SK-N-SH (cell line): ENCODE results near the gene ITM2C. TPM values are rescaled to one million over a fixed set of nuclear protein-coding genes. Genes with fewer than 3 reads are reported as not detected.

Source experiments
- CTCF ChIA-PET: fragments of 300-600, 350-600 bp; formaldehyde crosslinking; extraction: SDS; loops from one replicate; lab custom pipeline; 2021; lab: Yijun Ruan, JAX
- POLR2A ChIA-PET: fragments of 350-600 bp; sonication (Branson Sonifier 250); formaldehyde crosslinking; extraction: SDS; loops from one replicate; lab custom pipeline; 2020; ENCODE audit warnings: antibody characterized with exemption, inconsistent platforms; lab: Yijun Ruan, JAX
- DNase-seq: peaks from one replicate; pipeline ENCODE4 v3.0.0; 2012
- H2AFZ ChIP-seq: fragments of 200-600 bp; sonication (generic); 2 replicates; pipeline ENCODE4 v1.8.1; 2016; ENCODE audit warnings: antibody characterized with exemption, mild to moderate bottlenecking, low read depth
- H3F3A ChIP-seq: fragments of 200-600 bp; sonication (generic); replicated peaks from 2 replicates; pipeline ENCODE3; 2016; ENCODE audit warnings: antibody characterized with exemption, mild to moderate bottlenecking; ENCODE audit not compliant: insufficient read depth
- H3K27ac ChIP-seq, 2 experiments: fragments of 200-500 bp in 1 of 2; fragments of 200-600 bp in 1 of 2; sonication (Bioruptor generic) in 1 of 2; sonication (generic), shearing (Covaris generic) in 1 of 2; 2 replicates each; pipeline versions ENCODE4 v1.5.1 to v1.6.1; 2014 to 2016; ENCODE audit warnings: low read depth in 2 of 2, inconsistent platforms in 1 of 2, low read length in 1 of 2, mild to moderate bottlenecking in 1 of 2, mixed read lengths in 1 of 2
- H3K27me3 ChIP-seq: fragments of 200-600 bp; sonication (generic), shearing (Covaris generic); 2 replicates; pipeline ENCODE4 v1.6.1; 2016; ENCODE audit warnings: mixed run types; ENCODE audit not compliant: insufficient read depth
- H3K36me3 ChIP-seq, 2 experiments: fragments of 200-500 bp in 1 of 2; fragments of 200-600 bp in 1 of 2; sonication (Bioruptor generic) in 1 of 2; sonication (generic) in 1 of 2; replicated peaks in 1 of 2; 2 replicates each; pipeline versions ENCODE3 to v1.5.1; 2014 to 2016; ENCODE audit warnings: low read length in 1 of 2, mild to moderate bottlenecking in 1 of 2; ENCODE audit not compliant: insufficient read depth in 2 of 2, control insufficient read depth in 1 of 2
- H3K4me1 ChIP-seq, 2 experiments: fragments of 200-500 bp in 1 of 2; fragments of 200-600 bp in 1 of 2; sonication (Bioruptor generic) in 1 of 2; sonication (generic), shearing (Covaris generic) in 1 of 2; 2 replicates each; pipeline versions ENCODE4 v1.5.1 to v1.6.1; 2014 to 2016; ENCODE audit warnings: low read depth in 1 of 2, low read length in 1 of 2, mixed run types in 1 of 2; ENCODE audit not compliant: insufficient read depth in 2 of 2, control insufficient read depth in 1 of 2
- H3K4me2 ChIP-seq: fragments of 200-600 bp; sonication (generic), shearing (Covaris generic); 2 replicates; pipeline ENCODE4 v1.6.1; 2017; ENCODE audit warnings: mixed run types
- H3K4me3 ChIP-seq, 2 experiments: fragments of 200-500 bp in 1 of 2; fragments of 200-600 bp in 1 of 2; sonication (Bioruptor generic) in 1 of 2; sonication (generic), shearing (Covaris generic) in 1 of 2; 2 replicates each; pipeline versions ENCODE4 v1.5.1 to v1.8.1; 2014 to 2016; ENCODE audit warnings: low read depth in 2 of 2, inconsistent platforms in 1 of 2, low read length in 1 of 2, mild to moderate bottlenecking in 1 of 2, mixed read lengths in 1 of 2, moderate library complexity in 1 of 2
- H3K79me2 ChIP-seq: fragments of 200-600 bp; sonication (generic); 2 replicates; pipeline ENCODE4 v1.8.1; 2017; ENCODE audit warnings: mild to moderate bottlenecking; ENCODE audit not compliant: insufficient read depth
- H3K9ac ChIP-seq: fragments of 200-600 bp; sonication (generic); 2 replicates; pipeline ENCODE4 v1.6.1; 2017; ENCODE audit warnings: mixed run types
- H3K9me2 ChIP-seq: fragments of 200-600 bp; sonication (generic); 2 replicates; pipeline ENCODE4 v1.6.1; 2017; ENCODE audit warnings: mixed run types
- H3K9me3 ChIP-seq: fragments of 200-600 bp; sonication (generic); 2 replicates; pipeline ENCODE4 v1.6.1; 2017; ENCODE audit warnings: mixed run types, mild to moderate bottlenecking, moderate library complexity
- H4K20me1 ChIP-seq: fragments of 200-600 bp; sonication (generic); 2 replicates; pipeline ENCODE4 v1.6.1; 2017; ENCODE audit warnings: mild to moderate bottlenecking, mixed run types; ENCODE audit not compliant: insufficient read depth
- CHD2 ChIP-seq: fragments of 150-350 bp; IDR thresholded peaks from 2 replicates; pipeline ENCODE4 v1.6.1; 2018; ENCODE audit warnings: low read length; ENCODE audit not compliant: partially characterized antibody
- CTCF ChIP-seq: fragments of 200-600 bp; sonication (generic); IDR thresholded peaks from 2 replicates; pipeline ENCODE4 v1.6.1; 2017; ENCODE audit warnings: antibody characterized with exemption, mild to moderate bottlenecking, moderate library complexity
- ELF1 ChIP-seq: IDR thresholded peaks from 2 replicates; pipeline ENCODE4 v1.4.0; 2012
- EP300 ChIP-seq, 2 experiments: IDR thresholded peaks; 2 replicates each; pipeline versions ENCODE4 v1.4.0 to v1.6.1; 2012; ENCODE audit warnings: borderline replicate concordance in 1 of 2, low read depth in 1 of 2, low read length in 1 of 2
- FOXJ3 ChIP-seq: sonication (generic); formaldehyde crosslinking; IDR thresholded peaks from 2 replicates; pipeline ENCODE4 v1.5.1; 2020; ENCODE audit warnings: mild to moderate bottlenecking, missing genetic modification reagents
- FOXM1 ChIP-seq: IDR thresholded peaks from 2 replicates; pipeline ENCODE4 v1.4.0; 2012; ENCODE audit warnings: low read depth, mild to moderate bottlenecking
- JUND ChIP-seq: IDR thresholded peaks from 2 replicates; pipeline ENCODE4 v1.4.0; 2012
- MAX ChIP-seq: IDR thresholded peaks from 2 replicates; pipeline ENCODE4 v1.4.0; 2012; ENCODE audit warnings: low read depth
- MXI1 ChIP-seq: IDR thresholded peaks from 2 replicates; pipeline ENCODE4 v1.6.1; 2012; ENCODE audit warnings: mild to moderate bottlenecking, low read depth, low read length, improper control_type of control experiment
- NFIC ChIP-seq: IDR thresholded peaks from 2 replicates; pipeline ENCODE4 v1.4.0; 2012; ENCODE audit warnings: borderline replicate concordance
- NRF1 ChIP-seq: IDR thresholded peaks from 2 replicates; pipeline ENCODE4 v1.6.1; 2012; ENCODE audit warnings: low read depth, mild to moderate bottlenecking, low read length
- PBX3 ChIP-seq: IDR thresholded peaks from 2 replicates; pipeline ENCODE4; 2012
- POLR2AphosphoS5 ChIP-seq: IDR thresholded peaks from 2 replicates; pipeline ENCODE4 v1.6.1; 2012; ENCODE audit warnings: low read depth, low read length
- REST ChIP-seq: IDR thresholded peaks from 2 replicates; pipeline ENCODE4 v1.6.1; 2012; ENCODE audit warnings: mild to moderate bottlenecking, low read depth, low read length, moderate library complexity
- RFX5 ChIP-seq: IDR thresholded peaks from 2 replicates; pipeline ENCODE4 v1.6.1; 2012; ENCODE audit warnings: mild to moderate bottlenecking, improper control_type of control experiment, low read length
- RXRA ChIP-seq: IDR thresholded peaks from 2 replicates; pipeline ENCODE4 v1.4.0; 2012; ENCODE audit warnings: low read depth, mild to moderate bottlenecking, borderline replicate concordance
- SIN3A ChIP-seq: IDR thresholded peaks from 2 replicates; pipeline ENCODE4 v1.6.1; 2012; ENCODE audit warnings: low read depth, mild to moderate bottlenecking, low read length, moderate library complexity, borderline replicate concordance
- SMC3 ChIP-seq: IDR thresholded peaks from 2 replicates; pipeline ENCODE4 v1.6.1; 2012; ENCODE audit warnings: low read depth, low read length, improper control_type of control experiment
- USF1 ChIP-seq: IDR thresholded peaks from 2 replicates; pipeline ENCODE4 v1.4.0; 2012; ENCODE audit warnings: low read depth, borderline replicate concordance
- ZBTB33 ChIP-seq: IDR thresholded peaks from 2 replicates; pipeline ENCODE4 v1.4.0; 2012; ENCODE audit warnings: low read depth, borderline replicate concordance
- WGBS: methylation state at CpG from one replicate; pipeline ENCODE4 v1.1.6; 2017; ENCODE audit warnings: low lambda C conversion rate; 5-methylcytosine and 5-hydroxymethylcytosine counted together
- polyA plus RNA-seq, 3 experiments: library from polyadenylated mRNA; depleted of rRNA; stranded (reverse); fragments of >200 nt; gene quantifications; 2 replicates each; pipeline ENCODE4 v1.2.3, GENCODE V29; 2012

The ITM2C gene
- polyA plus RNA-seq, 1 of the 3 experiments (the other 2 are of a cell fraction), result 288 TPM

GRCh38 chr2:230919240-230919639 lies 54.5 kb downstream of the ITM2C start:
- CTCF ChIA-PET, result interaction anchor here (1.8 kb wide), 1 partner anchor 68 kb away, joined by 10 read pairs; no protein-coding TSS in a partner anchor
- peaks cover 5% of the 10 kb centered on the region; the same call in 1 of the 2 replicates for H3K27me3 ChIP-seq

More at GRCh38 chr2:230919240-230919639, 54.5 kb downstream of the ITM2C start:
- Histone ChIP-seq H3K4me2 (no peak overlapping the region), H3K4me1 (no peaks in the 10 kb centered on the region), H4K20me1 (no peaks in the 10 kb centered on the region)
- TF ChIP-seq CHD2 (no peak), ELF1 (no peak), JUND (no peak), ZBTB33 (no peak), POLR2AphosphoS5 (no peak), RFX5 (no peak), SMC3 (no peak), RXRA (no peak), USF1 (no peak), NFIC (no peak), EP300 (IDR thresholded peaks at IDR 0.05; ENCODE audit: borderline replicate concordance in 1 of 2, low read depth in 1 of 2, low read length in 1 of 2) (no peak), REST (no peak), CTCF (no peak), FOXJ3 (CRISPR knock-in tag) (no peak), FOXM1 (no peak), MXI1 (no peak), SIN3A (no peak), NRF1 (no peak), PBX3 (no peak), MAX (no peak)
- TF ChIP-seq, all 33 proteins: peak for 0
- H3K4me3 ChIP-seq, result no peak overlapping the region
- no peaks in the 10 kb centered on the region for H3K9me2 ChIP-seq
- no peaks in the 10 kb centered on the region for H3K9me3 ChIP-seq
- no peak overlapping the region for H3K9ac ChIP-seq
- H3K36me3 ChIP-seq, result no peaks in the 10 kb centered on the region
- no peaks in the 10 kb centered on the region for H3K79me2 ChIP-seq
- DNase-seq, result no peak
- POLR2A ChIA-PET, result no interaction called here
- WGBS, result 46% methylated on average over 2 of the region's 2 CpGs
- no peak overlapping the region for H3K27ac ChIP-seq
- H3F3A ChIP-seq, result no peaks in the 10 kb centered on the region
- no peak overlapping the region for H2AFZ ChIP-seq
